K562 (cell line): Measurements from ENCODE around the gene CLUH. TPM values are rescaled to one million over a fixed set of nuclear protein-coding genes. Genes with fewer than 3 reads are reported as not detected.

ENCODE experiments used
- ATF7 ChIP-seq: fragments of 450-650 bp; IDR thresholded peaks from 2 replicates; pipeline ENCODE4 v1.7.1; 2014; ENCODE audit warnings: mild to moderate bottlenecking, moderate library complexity
- CREB3L1 ChIP-seq: fragments of 450-650 bp; IDR thresholded peaks from 2 replicates; pipeline ENCODE4 v1.6.1; 2014; ENCODE audit warnings: low read depth, mild to moderate bottlenecking, moderate library complexity, borderline replicate concordance
- ELF1 ChIP-seq: fragments of 200-800 bp; sonication (Bioruptor generic); IDR thresholded peaks from 2 replicates; pipeline ENCODE4 v1.6.1; 2016; ENCODE audit warnings: missing genetic modification characterization, missing compliant biosample characterization
- EP400 ChIP-seq: fragments of 450-650 bp; IDR thresholded peaks from 2 replicates; pipeline ENCODE4 v1.6.1; 2017; ENCODE audit warnings: antibody characterized with exemption, mild to moderate bottlenecking, moderate library complexity
- GATAD2A ChIP-seq: fragments of 450-650 bp; IDR thresholded peaks from 2 replicates; pipeline ENCODE4 v1.6.1; 2017
- MTF1 ChIP-seq: fragments of 250-450 bp; sonication (Bioruptor Pico); IDR thresholded peaks from 2 replicates; pipeline ENCODE4 v1.9.0; 2021; ENCODE audit warnings: moderate library complexity, mild to moderate bottlenecking, inconsistent platforms, borderline replicate concordance
- NCOA4 ChIP-seq: fragments of 450-650 bp; IDR thresholded peaks from 2 replicates; pipeline ENCODE4 v1.6.1; 2018; ENCODE audit warnings: mild to moderate bottlenecking; ENCODE audit not compliant: partially characterized antibody
- PHF8 ChIP-seq: fragments of 200-600 bp; sonication (generic); IDR thresholded peaks from 2 replicates; pipeline ENCODE4 v1.6.1; 2012; ENCODE audit warnings: mixed run types, mild to moderate bottlenecking, inconsistent platforms, low read length, moderate library complexity, borderline replicate concordance
- RFX7 ChIP-seq: fragments of 250-450 bp; sonication (Bioruptor Pico); IDR thresholded peaks from 2 replicates; pipeline ENCODE4 v1.5.1; 2021; ENCODE audit warnings: mild to moderate bottlenecking
- SIN3A ChIP-seq, 2 experiments: fragments of 150-350 bp in 1 of 2; IDR thresholded peaks; 2 replicates each; pipeline ENCODE4 v1.6.1; 2011 to 2016; ENCODE audit warnings: borderline replicate concordance in 2 of 2, low read depth in 2 of 2, low read length in 2 of 2, mild to moderate bottlenecking in 2 of 2, moderate library complexity in 2 of 2; ENCODE audit not compliant: control insufficient read depth in 1 of 2
- YBX1 ChIP-seq: fragments of 450-650 bp; IDR thresholded peaks from 2 replicates; pipeline ENCODE4 v1.7.1; 2016; ENCODE audit warnings: mild to moderate bottlenecking
- YY1 ChIP-seq, 3 experiments: IDR thresholded peaks; 2 replicates each; pipeline ENCODE4 v1.6.1; 2011; ENCODE audit warnings: low read length in 2 of 3, mild to moderate bottlenecking in 2 of 3, moderate library complexity in 2 of 3, borderline replicate concordance in 1 of 3, control low read depth in 1 of 3, low read depth in 1 of 3; ENCODE audit not compliant: insufficient read depth in 3 of 3, insufficient replicate concordance in 2 of 3, control insufficient read depth in 1 of 3, insufficient read length in 1 of 3; ENCODE audit errors: extremely low read depth in 1 of 3
- ZNF707 ChIP-seq: fragments of 250-450 bp; sonication (Bioruptor Pico); conservative IDR thresholded peaks from 2 replicates; pipeline ENCODE4 v1.8.0; 2022; ENCODE audit warnings: inconsistent platforms, mild to moderate bottlenecking, moderate library complexity
- ZSCAN32 ChIP-seq: fragments of 450-650 bp; formaldehyde crosslinking; IDR thresholded peaks from 2 replicates; pipeline ENCODE4 v1.4.0; 2020; ENCODE audit warnings: mild to moderate bottlenecking, moderate library complexity
- polyA plus RNA-seq, 8 experiments: library from polyadenylated mRNA; depleted of rRNA in 4 of 8; stranded (reverse) in 5 of 8; unstranded in 3 of 8; fragments of >200 nt; fragmentation: Nextera tagmentation in 2 of 8; fragmentation: Illumina TruSeq in 1 of 8; extraction: Ambion mirVana in 2 of 8; extraction: Trizol in 1 of 8; gene quantifications; 2 replicates each; pipeline versions ENCODE4 v1.2.1 to v1.2.3, GENCODE V29; 2011 to 2014; ENCODE audit warnings: inconsistent platforms in 1 of 8, missing spikeins in 1 of 8
- total RNA-seq, 7 experiments: library from RNA; depleted of rRNA in 6 of 7; stranded (reverse); fragments of >200 nt in 6 of 7; fragmentation: Illumina TruSeq in 2 of 7; extraction: Trizol in 2 of 7; gene quantifications; 2 replicates each; pipeline versions ENCODE4 v1.2.1 to v1.2.3, GENCODE V29; 2011 to 2021; ENCODE audit warnings: low replicate concordance in 1 of 7
- TF ChIP-seq, protein P1 (sequence below): fragments of 250-450 bp; sonication (Bioruptor Pico); IDR thresholded peaks from 2 replicates; pipeline ENCODE4 v1.8.0; 2021; ENCODE audit warnings: mild to moderate bottlenecking, moderate library complexity
- TF ChIP-seq, protein P2 (sequence below), 2 experiments: fragments of 450-650 bp in 1 of 2; sonication (generic) in 1 of 2; formaldehyde crosslinking; conservative IDR thresholded peaks; 2 replicates each; pipeline versions ENCODE4 v1.4.0 to v1.8.1; 2020 to 2022; ENCODE audit warnings: mild to moderate bottlenecking in 1 of 2, missing genetic modification reagents in 1 of 2
- TF ChIP-seq, protein P3 (sequence below): sonication (generic); formaldehyde crosslinking; IDR thresholded peaks from 2 replicates; pipeline ENCODE4 v1.5.0; 2020; ENCODE audit warnings: missing genetic modification reagents
- TF ChIP-seq, protein P4 (sequence below): fragments of 250-450 bp; sonication (Bioruptor Pico); IDR thresholded peaks from 2 replicates; pipeline ENCODE4 v1.4.0; 2020; ENCODE audit warnings: mild to moderate bottlenecking, moderate library complexity, borderline replicate concordance

Gene CLUH
- total and polyA plus RNA-seq, 9 of the 15 experiments (the other 6 are each of a cell fraction or from before 2014, with no cell fraction given), result 0.21 to 140 (median 33.2) TPM

GRCh38 chr17:2711608-2712299 is at the start of gene CLUH (continued):
- TF ChIP-seq PHF8, result peak; percentile 71; the same call in 1 of the 2 replicates
- TF ChIP-seq GATAD2A, result no peak
- TF ChIP-seq, protein P1, sequence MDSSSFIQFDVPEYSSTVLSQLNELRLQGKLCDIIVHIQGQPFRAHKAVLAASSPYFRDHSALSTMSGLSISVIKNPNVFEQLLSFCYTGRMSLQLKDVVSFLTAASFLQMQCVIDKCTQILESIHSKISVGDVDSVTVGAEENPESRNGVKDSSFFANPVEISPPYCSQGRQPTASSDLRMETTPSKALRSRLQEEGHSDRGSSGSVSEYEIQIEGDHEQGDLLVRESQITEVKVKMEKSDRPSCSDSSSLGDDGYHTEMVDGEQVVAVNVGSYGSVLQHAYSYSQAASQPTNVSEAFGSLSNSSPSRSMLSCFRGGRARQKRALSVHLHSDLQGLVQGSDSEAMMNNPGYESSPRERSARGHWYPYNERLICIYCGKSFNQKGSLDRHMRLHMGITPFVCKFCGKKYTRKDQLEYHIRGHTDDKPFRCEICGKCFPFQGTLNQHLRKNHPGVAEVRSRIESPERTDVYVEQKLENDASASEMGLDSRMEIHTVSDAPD (CRISPR knock-in tag), result no peak
- no peak for TF ChIP-seq NCOA4
- peak; percentile 31; the same call in 1 of the 2 replicates for TF ChIP-seq CREB3L1
- peak in 2 of 3 experiments; percentile 32 for TF ChIP-seq YY1 (IDR thresholded peaks at IDR 0.05; ENCODE audit: borderline replicate concordance in 1 of 3, control insufficient read depth in 1 of 3, extremely low read depth in 1 of 3, insufficient read depth in 3 of 3, insufficient read length in 1 of 3, insufficient replicate concordance in 2 of 3, low read depth in 1 of 3, low read length in 2 of 3)
- TF ChIP-seq, protein P2, sequence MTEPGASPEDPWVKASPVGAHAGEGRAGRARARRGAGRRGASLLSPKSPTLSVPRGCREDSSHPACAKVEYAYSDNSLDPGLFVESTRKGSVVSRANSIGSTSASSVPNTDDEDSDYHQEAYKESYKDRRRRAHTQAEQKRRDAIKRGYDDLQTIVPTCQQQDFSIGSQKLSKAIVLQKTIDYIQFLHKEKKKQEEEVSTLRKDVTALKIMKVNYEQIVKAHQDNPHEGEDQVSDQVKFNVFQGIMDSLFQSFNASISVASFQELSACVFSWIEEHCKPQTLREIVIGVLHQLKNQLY (CRISPR knock-in tag; conservative IDR thresholded peaks at IDR 0.05), result no peak
- no peak for TF ChIP-seq RFX7
- TF ChIP-seq, protein P3, sequence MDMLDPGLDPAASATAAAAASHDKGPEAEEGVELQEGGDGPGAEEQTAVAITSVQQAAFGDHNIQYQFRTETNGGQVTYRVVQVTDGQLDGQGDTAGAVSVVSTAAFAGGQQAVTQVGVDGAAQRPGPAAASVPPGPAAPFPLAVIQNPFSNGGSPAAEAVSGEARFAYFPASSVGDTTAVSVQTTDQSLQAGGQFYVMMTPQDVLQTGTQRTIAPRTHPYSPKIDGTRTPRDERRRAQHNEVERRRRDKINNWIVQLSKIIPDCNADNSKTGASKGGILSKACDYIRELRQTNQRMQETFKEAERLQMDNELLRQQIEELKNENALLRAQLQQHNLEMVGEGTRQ, result peak; percentile 92
- TF ChIP-seq ZSCAN32 (CRISPR knock-in tag), result no peak
- TF ChIP-seq SIN3A (IDR thresholded peaks at IDR 0.05; ENCODE audit: borderline replicate concordance in 2 of 2, control insufficient read depth in 1 of 2, low read depth in 2 of 2, low read length in 2 of 2), result peak; percentile 79 to 92; a peak in 3 of 4 replicates
- TF ChIP-seq ZNF707, result no peak
- no peak for TF ChIP-seq MTF1
- TF ChIP-seq ATF7, result peak; percentile 79
- TF ChIP-seq EP400, result peak; percentile 68; the same call in 1 of the 2 replicates
- no peak for TF ChIP-seq YBX1
- TF ChIP-seq, protein P4, sequence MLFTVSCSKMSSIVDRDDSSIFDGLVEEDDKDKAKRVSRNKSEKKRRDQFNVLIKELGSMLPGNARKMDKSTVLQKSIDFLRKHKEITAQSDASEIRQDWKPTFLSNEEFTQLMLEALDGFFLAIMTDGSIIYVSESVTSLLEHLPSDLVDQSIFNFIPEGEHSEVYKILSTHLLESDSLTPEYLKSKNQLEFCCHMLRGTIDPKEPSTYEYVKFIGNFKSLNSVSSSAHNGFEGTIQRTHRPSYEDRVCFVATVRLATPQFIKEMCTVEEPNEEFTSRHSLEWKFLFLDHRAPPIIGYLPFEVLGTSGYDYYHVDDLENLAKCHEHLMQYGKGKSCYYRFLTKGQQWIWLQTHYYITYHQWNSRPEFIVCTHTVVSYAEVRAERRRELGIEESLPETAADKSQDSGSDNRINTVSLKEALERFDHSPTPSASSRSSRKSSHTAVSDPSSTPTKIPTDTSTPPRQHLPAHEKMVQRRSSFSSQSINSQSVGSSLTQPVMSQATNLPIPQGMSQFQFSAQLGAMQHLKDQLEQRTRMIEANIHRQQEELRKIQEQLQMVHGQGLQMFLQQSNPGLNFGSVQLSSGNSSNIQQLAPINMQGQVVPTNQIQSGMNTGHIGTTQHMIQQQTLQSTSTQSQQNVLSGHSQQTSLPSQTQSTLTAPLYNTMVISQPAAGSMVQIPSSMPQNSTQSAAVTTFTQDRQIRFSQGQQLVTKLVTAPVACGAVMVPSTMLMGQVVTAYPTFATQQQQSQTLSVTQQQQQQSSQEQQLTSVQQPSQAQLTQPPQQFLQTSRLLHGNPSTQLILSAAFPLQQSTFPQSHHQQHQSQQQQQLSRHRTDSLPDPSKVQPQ (CRISPR knock-in tag), result no peak
- no peak for TF ChIP-seq ELF1 (tag)
